HepG2 (cell line): ENCODE measurements around the gene WDR70. TPM values are rescaled to one million over a fixed set of nuclear protein-coding genes. Genes with fewer than 3 reads are reported as not detected.

Source experiments
- ATAC-seq: fragments of 200-7000 bp; cut with Tn5 transposase; 3 replicates; pipeline ENCODE4 v1.9.1; 2020; ENCODE audit warnings: mild to moderate bottlenecking, moderate library complexity
- BruUV-seq: library from RNA; stranded (reverse); fragments of 400-500 nt; replicated peaks from 2 replicates; lab custom pipeline; 2021; lab: Mats Ljungman, UMichigan
- CTCF ChIA-PET: fragments of 300-600 bp; formaldehyde crosslinking; extraction: SDS; loops from one replicate; lab custom pipeline; 2021; ENCODE audit warnings: low total read pairs, inconsistent platforms, low intra/inter-chr PET ratio; lab: Yijun Ruan, JAX
- POLR2A ChIA-PET: fragments of 350-600 bp; sonication (Branson Sonifier 250); formaldehyde crosslinking; loops from one replicate; lab custom pipeline; 2020; ENCODE audit warnings: antibody characterized with exemption, inconsistent platforms; lab: Yijun Ruan, JAX
- DNase-seq: peaks from one replicate; pipeline ENCODE4 v3.0.0-alpha.2; 2015; ENCODE audit warnings: low spot score
- FAIRE-seq: peaks from 3 replicates; lab custom pipeline; 2011; peaks lifted over from hg19 to GRCh38; lab: Jason Lieb, UNC
- H2AFZ ChIP-seq: one replicate; pipeline ENCODE4 v1.6.1; 2011; ENCODE audit warnings: low read length, inconsistent platforms
- H3K27ac ChIP-seq: fragments of 300-600 bp; 3 replicates; pipeline ENCODE4 v1.8.0; 2011; ENCODE audit warnings: mixed run types, mild to moderate bottlenecking, mixed read lengths, low read length, inconsistent platforms; ENCODE audit not compliant: insufficient read depth; ENCODE audit errors: extremely low read length
- H3K27me3 ChIP-seq, 2 experiments: fragments of 200-600 bp in 1 of 2; 2 replicates in 1 of 2; 3 replicates in 1 of 2; pipeline versions ENCODE4 v1.6.0 to v1.8.0; 2011; ENCODE audit warnings: low read length in 2 of 2, mild to moderate bottlenecking in 2 of 2, moderate library complexity in 2 of 2, inconsistent platforms in 1 of 2; ENCODE audit not compliant: insufficient read depth in 2 of 2, control insufficient read depth in 1 of 2
- H3K36me3 ChIP-seq, 2 experiments: fragments of 200-600 bp in 1 of 2; replicated peaks in 1 of 2; 2 replicates in 1 of 2; 3 replicates in 1 of 2; pipeline versions ENCODE4 v1.5.1 to v1.8.0; 2011; ENCODE audit warnings: low read length in 2 of 2, inconsistent platforms in 1 of 2; ENCODE audit not compliant: insufficient read depth in 2 of 2, control insufficient read depth in 1 of 2
- H3K4me1 ChIP-seq: 2 replicates; pipeline ENCODE4 v1.5.1; 2012; ENCODE audit warnings: low read length, inconsistent platforms; ENCODE audit not compliant: insufficient read depth
- H3K4me2 ChIP-seq: 2 replicates; pipeline ENCODE4 v1.6.0; 2011; ENCODE audit warnings: low read depth, low read length, inconsistent platforms
- H3K4me3 ChIP-seq, 3 experiments: fragments of 200-600 bp in 1 of 3; sonication (generic), shearing (Covaris generic) in 1 of 3; replicated peaks in 1 of 3; 2 replicates each; pipeline ENCODE4 v1.5.1; 2011 to 2016; ENCODE audit warnings: low read length in 3 of 3, inconsistent platforms in 2 of 3, low read depth in 2 of 3, mild to moderate bottlenecking in 2 of 3, control low read depth in 1 of 3, mixed read lengths in 1 of 3; ENCODE audit not compliant: insufficient read depth in 1 of 3
- H3K79me2 ChIP-seq: one replicate; pipeline ENCODE4 v1.6.1; 2011; ENCODE audit warnings: low read length, inconsistent platforms; ENCODE audit not compliant: insufficient read depth
- H3K9ac ChIP-seq: 2 replicates; pipeline ENCODE4 v1.6.0; 2011; ENCODE audit warnings: mild to moderate bottlenecking, low read depth, low read length, inconsistent platforms; ENCODE audit not compliant: insufficient read depth
- H3K9me3 ChIP-seq: 2 replicates; pipeline ENCODE4 v1.5.1; 2012; ENCODE audit warnings: mild to moderate bottlenecking, low read length
- H4K20me1 ChIP-seq: 2 replicates; pipeline ENCODE4 v1.6.0; 2011; ENCODE audit warnings: inconsistent platforms, mild to moderate bottlenecking, low read length, moderate library complexity; ENCODE audit not compliant: insufficient read depth
- CBX1 ChIP-seq: IDR thresholded peaks from one replicate; pipeline ENCODE4 v1.6.1; 2016; ENCODE audit warnings: antibody characterized with exemption, low read depth
- MLLT10 ChIP-seq: sonication (generic); formaldehyde crosslinking; IDR thresholded peaks from 2 replicates; pipeline ENCODE4 v1.4.0; 2020; ENCODE audit warnings: missing genetic modification reagents
- MXI1 ChIP-seq: IDR thresholded peaks from 3 replicates; pipeline ENCODE4 v1.6.1; 2012; ENCODE audit warnings: low read depth, low read length, inconsistent platforms, borderline replicate concordance
- SAFB2 ChIP-seq: sonication (generic); formaldehyde crosslinking; IDR thresholded peaks from 2 replicates; pipeline ENCODE4 v1.5.1; 2020; ENCODE audit warnings: missing genetic modification reagents, low read depth, mild to moderate bottlenecking, borderline replicate concordance
- SNRNP70 ChIP-seq: fragments of 200-400 bp; formaldehyde crosslinking; IDR thresholded peaks from 2 replicates; pipeline ENCODE4 v1.6.1; 2017; ENCODE audit warnings: mild to moderate bottlenecking, low read depth, low read length, moderate library complexity
- TCF12 ChIP-seq, 2 experiments: fragments of 450-650 bp in 1 of 2; sonication (generic) in 1 of 2; formaldehyde crosslinking in 1 of 2; IDR thresholded peaks; 2 replicates each; pipeline versions ENCODE4 v1.6.1 to v1.8.0; 2017 to 2022; ENCODE audit warnings: antibody characterized with exemption in 1 of 2, mild to moderate bottlenecking in 1 of 2, missing genetic modification reagents in 1 of 2, moderate library complexity in 1 of 2
- TOPORS ChIP-seq: sonication (generic); formaldehyde crosslinking; IDR thresholded peaks from 2 replicates; pipeline ENCODE4 v1.8.0; 2023; ENCODE audit warnings: mild to moderate bottlenecking, missing genetic modification reagents
- ZNF44 ChIP-seq: sonication (generic); formaldehyde crosslinking; IDR thresholded peaks from 2 replicates; pipeline ENCODE4 v1.5.1; 2020; ENCODE audit warnings: mild to moderate bottlenecking, missing genetic modification reagents
- ZNF496 ChIP-seq: sonication (generic); formaldehyde crosslinking; IDR thresholded peaks from 2 replicates; pipeline ENCODE4 v1.8.1; 2023; ENCODE audit warnings: mild to moderate bottlenecking, moderate library complexity, missing genetic modification reagents; ENCODE audit not compliant: insufficient replicate concordance
- ZNF569 ChIP-seq: sonication (generic); formaldehyde crosslinking; IDR thresholded peaks from 2 replicates; pipeline ENCODE4 v1.5.0; 2020; ENCODE audit warnings: mild to moderate bottlenecking, missing genetic modification reagents, moderate library complexity, borderline replicate concordance
- ZNF703 ChIP-seq: sonication (generic); formaldehyde crosslinking; IDR thresholded peaks from 2 replicates; pipeline ENCODE4 v1.5.1; 2020; ENCODE audit warnings: missing genetic modification reagents, mild to moderate bottlenecking, moderate library complexity, borderline replicate concordance
- ZNF850 ChIP-seq: sonication (generic); formaldehyde crosslinking; conservative IDR thresholded peaks from 2 replicates; pipeline ENCODE4 v1.9.0; 2021; ENCODE audit warnings: mild to moderate bottlenecking, missing genetic modification reagents
- WGBS: methylation state at CpG from one replicate; pipeline ENCODE4 v1.1.6; 2017; ENCODE audit warnings: low lambda C conversion rate; 5-methylcytosine and 5-hydroxymethylcytosine counted together
- in situ Hi-C: cut with HindIII; loops from 2 replicates; pipeline ENCODE4 v1.10.0; 2017; ENCODE audit warnings: low pct_unique_long_range_greater_than_20kb; ENCODE audit not compliant: extremely low pct_ligation_motif_present
- intact Hi-C: fragments of 100-400 bp; cut with micrococcal nuclease; formaldehyde crosslinking; loops from one replicate; pipeline ENCODE4 v1.10.0; 2022; ENCODE audit not compliant: unreplicated experiment
- polyA plus RNA-seq, 8 experiments: library from polyadenylated mRNA; depleted of rRNA in 3 of 8; stranded (reverse) in 7 of 8; unstranded in 1 of 8; fragments of >200 nt; fragmentation: Illumina TruSeq in 4 of 8; extraction: Trizol in 4 of 8; gene quantifications; 2 replicates each; pipeline versions ENCODE4 v1.2.1 to v1.2.3, GENCODE V29; 2011 to 2016; ENCODE audit warnings: low read depth in 4 of 8, missing spikeins in 1 of 8, mixed read lengths in 1 of 8; ENCODE audit not compliant: insufficient read depth in 1 of 8
- total RNA-seq, 5 experiments: library from RNA; depleted of rRNA; stranded (reverse); fragments of >200 nt; fragmentation: Illumina TruSeq; extraction: Trizol; gene quantifications; 2 replicates each; pipeline ENCODE4 v1.2.3, GENCODE V29; 2016; ENCODE audit warnings: low read depth in 1 of 5
- TF ChIP-seq, protein P1 (sequence below): sonication (generic); formaldehyde crosslinking; IDR thresholded peaks from 2 replicates; pipeline ENCODE4 v1.4.0; 2020; ENCODE audit warnings: missing genetic modification reagents, borderline replicate concordance
- TF ChIP-seq, protein P2 (sequence below): sonication (generic); formaldehyde crosslinking; IDR thresholded peaks from 2 replicates; pipeline ENCODE4 v1.5.1; 2020; ENCODE audit warnings: mild to moderate bottlenecking, missing genetic modification reagents, borderline replicate concordance
- TF ChIP-seq, protein P3 (sequence below): IDR thresholded peaks from 2 replicates; pipeline ENCODE4 v1.6.1; 2016; ENCODE audit warnings: mild to moderate bottlenecking

WDR70 gene
- total and polyA plus RNA-seq, 2 of the 13 experiments (the other 11 are each of a cell fraction or from before 2014, with no cell fraction given): 14.6 to 30.6 TPM

DNA sequence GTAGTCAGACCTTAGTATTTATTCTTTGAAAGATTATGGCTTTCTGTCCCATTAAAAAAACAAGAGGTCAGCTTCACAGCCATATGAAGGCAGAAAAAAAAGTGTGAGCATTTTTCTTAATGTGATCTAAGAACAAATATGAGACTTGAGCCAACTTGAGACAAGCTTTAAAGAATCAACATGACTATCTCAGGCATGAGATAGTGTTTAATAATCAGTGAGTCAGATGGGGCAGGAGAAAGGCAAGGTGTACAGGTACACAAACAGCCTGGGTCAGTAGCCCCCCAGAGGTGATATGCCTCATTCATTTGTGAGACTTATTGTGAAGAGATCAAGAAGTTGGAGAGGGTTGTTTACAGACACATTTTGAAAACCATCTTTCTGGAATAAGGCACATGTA lies 377.1 kb downstream of the WDR70 start (continued):
- TF ChIP-seq, protein P1, sequence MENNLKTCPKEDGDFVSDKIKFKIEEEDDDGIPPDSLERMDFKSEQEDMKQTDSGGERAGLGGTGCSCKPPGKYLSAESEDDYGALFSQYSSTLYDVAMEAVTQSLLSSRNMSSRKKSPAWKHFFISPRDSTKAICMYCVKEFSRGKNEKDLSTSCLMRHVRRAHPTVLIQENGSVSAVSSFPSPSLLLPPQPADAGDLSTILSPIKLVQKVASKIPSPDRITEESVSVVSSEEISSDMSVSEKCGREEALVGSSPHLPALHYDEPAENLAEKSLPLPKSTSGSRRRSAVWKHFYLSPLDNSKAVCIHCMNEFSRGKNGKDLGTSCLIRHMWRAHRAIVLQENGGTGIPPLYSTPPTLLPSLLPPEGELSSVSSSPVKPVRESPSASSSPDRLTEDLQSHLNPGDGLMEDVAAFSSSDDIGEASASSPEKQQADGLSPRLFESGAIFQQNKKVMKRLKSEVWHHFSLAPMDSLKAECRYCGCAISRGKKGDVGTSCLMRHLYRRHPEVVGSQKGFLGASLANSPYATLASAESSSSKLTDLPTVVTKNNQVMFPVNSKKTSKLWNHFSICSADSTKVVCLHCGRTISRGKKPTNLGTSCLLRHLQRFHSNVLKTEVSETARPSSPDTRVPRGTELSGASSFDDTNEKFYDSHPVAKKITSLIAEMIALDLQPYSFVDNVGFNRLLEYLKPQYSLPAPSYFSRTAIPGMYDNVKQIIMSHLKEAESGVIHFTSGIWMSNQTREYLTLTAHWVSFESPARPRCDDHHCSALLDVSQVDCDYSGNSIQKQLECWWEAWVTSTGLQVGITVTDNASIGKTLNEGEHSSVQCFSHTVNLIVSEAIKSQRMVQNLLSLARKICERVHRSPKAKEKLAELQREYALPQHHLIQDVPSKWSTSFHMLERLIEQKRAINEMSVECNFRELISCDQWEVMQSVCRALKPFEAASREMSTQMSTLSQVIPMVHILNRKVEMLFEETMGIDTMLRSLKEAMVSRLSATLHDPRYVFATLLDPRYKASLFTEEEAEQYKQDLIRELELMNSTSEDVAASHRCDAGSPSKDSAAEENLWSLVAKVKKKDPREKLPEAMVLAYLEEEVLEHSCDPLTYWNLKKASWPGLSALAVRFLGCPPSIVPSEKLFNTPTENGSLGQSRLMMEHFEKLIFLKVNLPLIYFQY (CRISPR knock-in tag): no peak
- TF ChIP-seq MXI1: no peak

DNA sequence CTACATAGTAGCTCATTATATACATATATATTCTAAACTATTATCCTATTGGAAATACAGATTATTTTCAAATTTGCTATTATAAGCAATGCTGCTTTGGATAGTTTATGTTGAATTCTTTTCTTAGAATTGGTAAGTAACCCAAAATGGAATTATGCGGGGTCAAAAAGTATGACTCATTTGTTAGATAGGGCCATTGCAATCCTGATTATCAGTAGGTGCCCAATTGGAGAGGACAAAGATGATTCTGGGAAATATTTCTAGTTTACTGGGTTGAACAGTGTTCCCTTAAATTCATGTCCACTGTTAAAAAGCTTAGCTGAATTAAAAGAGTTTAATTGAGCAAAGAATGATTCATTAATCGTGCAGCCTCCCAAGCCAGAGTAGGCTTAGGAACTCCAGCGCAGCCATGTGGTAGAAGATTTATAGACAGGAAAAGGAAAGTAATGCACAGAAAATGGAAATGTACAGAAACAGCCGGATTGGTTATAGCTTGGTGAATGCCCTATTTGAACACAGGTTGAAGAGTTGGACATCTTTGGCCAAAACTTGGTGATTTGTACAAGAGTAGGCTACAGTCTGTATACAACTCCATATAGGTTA lies 379.0 kb downstream of the WDR70 start:
- no peaks in the 10 kb centered on the region for H3K79me2 ChIP-seq
- no peaks in the 10 kb centered on the region for H4K20me1 ChIP-seq
- no peak overlapping the region for H3K9ac ChIP-seq
- intact Hi-C loops: no loop called here
- H3K27ac ChIP-seq: no peak overlapping the region
- CTCF ChIA-PET: no interaction called here
- no peaks in the 10 kb centered on the region for H3K9me3 ChIP-seq
- in situ Hi-C loops: no loop called here
- H2AFZ ChIP-seq: no peak overlapping the region
- no peak for DNase-seq
- no peak overlapping the region for H3K4me3 ChIP-seq
- no TSS peak for BruUV-seq
- H3K4me1 ChIP-seq: no peaks in the 10 kb centered on the region
- POLR2A ChIA-PET: no interaction called here
- ATAC-seq: no peak
- FAIRE-seq: no peak
- H3K27me3 ChIP-seq: no peaks in the 10 kb centered on the region; a peak in 1 of 5 replicates
- H3K36me3 ChIP-seq: no peaks in the 10 kb centered on the region
- H3K4me2 ChIP-seq: no peak overlapping the region
- WGBS: 95% methylated on average over 4 of the region's 4 CpGs
- TF ChIP-seq, protein P2, sequence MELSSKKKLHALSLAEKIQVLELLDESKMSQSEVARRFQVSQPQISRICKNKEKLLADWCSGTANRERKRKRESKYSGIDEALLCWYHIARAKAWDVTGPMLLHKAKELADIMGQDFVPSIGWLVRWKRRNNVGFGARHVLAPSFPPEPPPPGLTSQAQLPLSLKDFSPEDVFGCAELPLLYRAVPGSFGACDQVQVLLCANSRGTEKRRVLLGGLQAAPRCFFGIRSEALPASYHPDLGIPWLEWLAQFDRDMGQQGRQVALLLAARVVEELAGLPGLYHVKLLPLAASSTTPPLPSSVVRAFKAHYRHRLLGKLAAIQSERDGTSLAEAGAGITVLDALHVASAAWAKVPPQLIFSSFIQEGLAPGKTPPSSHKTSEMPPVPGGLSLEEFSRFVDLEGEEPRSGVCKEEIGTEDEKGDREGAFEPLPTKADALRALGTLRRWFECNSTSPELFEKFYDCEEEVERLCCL (CRISPR knock-in tag): no peak
- TF ChIP-seq ZNF703 (CRISPR knock-in tag) (no peak), ZNF569 (no peak), TCF12 (IDR thresholded peaks at IDR 0.05) (no peak), TCF12 (CRISPR knock-in tag; IDR thresholded peaks at IDR 0.05) (no peak), SNRNP70 (no peak), SAFB2 (CRISPR knock-in tag) (no peak), ZNF44 (CRISPR knock-in tag) (no peak), ZNF496 (CRISPR knock-in tag) (no peak), MLLT10 (no peak), ZNF850 (CRISPR knock-in tag) (no peak), TOPORS (CRISPR knock-in tag) (no peak), CBX1 (no peak)
- TF ChIP-seq, protein P3, sequence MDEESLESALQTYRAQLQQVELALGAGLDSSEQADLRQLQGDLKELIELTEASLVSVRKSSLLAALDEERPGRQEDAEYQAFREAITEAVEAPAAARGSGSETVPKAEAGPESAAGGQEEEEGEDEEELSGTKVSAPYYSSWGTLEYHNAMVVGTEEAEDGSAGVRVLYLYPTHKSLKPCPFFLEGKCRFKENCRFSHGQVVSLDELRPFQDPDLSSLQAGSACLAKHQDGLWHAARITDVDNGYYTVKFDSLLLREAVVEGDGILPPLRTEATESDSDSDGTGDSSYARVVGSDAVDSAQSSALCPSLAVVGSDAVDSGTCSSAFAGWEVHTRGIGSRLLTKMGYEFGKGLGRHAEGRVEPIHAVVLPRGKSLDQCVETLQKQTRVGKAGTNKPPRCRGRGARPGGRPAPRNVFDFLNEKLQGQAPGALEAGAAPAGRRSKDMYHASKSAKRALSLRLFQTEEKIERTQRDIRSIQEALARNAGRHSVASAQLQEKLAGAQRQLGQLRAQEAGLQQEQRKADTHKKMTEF: no peak
